Parathyroid adenoma (tissue), 2 donors: ENCODE results near the gene EGFR.

Experiments
- H2AFZ ChIP-seq: fragments of 300-600 bp; sonication (generic); one replicate; pipeline ENCODE4 v1.7.0; 2017; ENCODE audit warnings: antibody characterized with exemption, mild to moderate bottlenecking
- H3K27ac ChIP-seq: fragments of 300-600 bp; sonication (generic); one replicate; pipeline ENCODE4 v1.7.0; 2017
- H3K27me3 ChIP-seq: fragments of 300-600 bp; sonication (generic); one replicate; pipeline ENCODE4 v1.7.0; 2017; ENCODE audit warnings: low read length; ENCODE audit not compliant: control insufficient read depth, insufficient read depth
- H3K36me3 ChIP-seq: fragments of 300-600 bp; sonication (generic); one replicate; pipeline ENCODE4 v1.7.0; 2017; ENCODE audit warnings: low read length; ENCODE audit not compliant: control insufficient read depth, insufficient read depth
- H3K4me1 ChIP-seq: fragments of 300-600 bp; sonication (generic); one replicate; pipeline ENCODE4 v1.7.0; 2017; ENCODE audit warnings: control low read depth
- H3K4me2 ChIP-seq: fragments of 300-600 bp; sonication (generic); one replicate; pipeline ENCODE4 v1.7.0; 2017; ENCODE audit warnings: low read length
- H3K4me3 ChIP-seq: fragments of 300-600 bp; sonication (generic); one replicate; pipeline ENCODE4 v1.7.0; 2017; ENCODE audit warnings: low read depth, low read length
- H3K79me2 ChIP-seq: fragments of 300-600 bp; sonication (generic); one replicate; pipeline ENCODE4 v1.7.0; 2017; ENCODE audit warnings: control low read depth
- H3K9ac ChIP-seq: fragments of 300-600 bp; sonication (generic); one replicate; pipeline ENCODE4 v1.7.0; 2017; ENCODE audit warnings: mild to moderate bottlenecking
- H3K9me3 ChIP-seq: fragments of 300-600 bp; sonication (generic); one replicate; pipeline ENCODE4 v1.7.0; 2017; ENCODE audit warnings: low read length; ENCODE audit not compliant: control insufficient read depth
- TF ChIP-seq, protein P1 (sequence below): fragments of 300-600 bp; sonication (generic); IDR thresholded peaks from one replicate; pipeline ENCODE4 v1.7.0; 2017; ENCODE audit warnings: antibody characterized with exemption, mild to moderate bottlenecking
- donor health status: primary hyperparathyroidism.

Gene EGFR

GRCh38 chr7:55067748-55068147 lies 48.9 kb downstream of the EGFR start:
- no peaks in the 10 kb centered on the region for H3K36me3 ChIP-seq
- TF ChIP-seq, protein P1, sequence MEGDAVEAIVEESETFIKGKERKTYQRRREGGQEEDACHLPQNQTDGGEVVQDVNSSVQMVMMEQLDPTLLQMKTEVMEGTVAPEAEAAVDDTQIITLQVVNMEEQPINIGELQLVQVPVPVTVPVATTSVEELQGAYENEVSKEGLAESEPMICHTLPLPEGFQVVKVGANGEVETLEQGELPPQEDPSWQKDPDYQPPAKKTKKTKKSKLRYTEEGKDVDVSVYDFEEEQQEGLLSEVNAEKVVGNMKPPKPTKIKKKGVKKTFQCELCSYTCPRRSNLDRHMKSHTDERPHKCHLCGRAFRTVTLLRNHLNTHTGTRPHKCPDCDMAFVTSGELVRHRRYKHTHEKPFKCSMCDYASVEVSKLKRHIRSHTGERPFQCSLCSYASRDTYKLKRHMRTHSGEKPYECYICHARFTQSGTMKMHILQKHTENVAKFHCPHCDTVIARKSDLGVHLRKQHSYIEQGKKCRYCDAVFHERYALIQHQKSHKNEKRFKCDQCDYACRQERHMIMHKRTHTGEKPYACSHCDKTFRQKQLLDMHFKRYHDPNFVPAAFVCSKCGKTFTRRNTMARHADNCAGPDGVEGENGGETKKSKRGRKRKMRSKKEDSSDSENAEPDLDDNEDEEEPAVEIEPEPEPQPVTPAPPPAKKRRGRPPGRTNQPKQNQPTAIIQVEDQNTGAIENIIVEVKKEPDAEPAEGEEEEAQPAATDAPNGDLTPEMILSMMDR = no peak
- no peak overlapping the region for H3K27ac ChIP-seq
- no peaks in the 10 kb centered on the region for H3K27me3 ChIP-seq
- H3K4me2 ChIP-seq = no peak overlapping the region
- H3K9ac ChIP-seq = no peak overlapping the region
- H3K4me3 ChIP-seq = no peak overlapping the region
- no peaks in the 10 kb centered on the region for H3K4me1 ChIP-seq
- no peaks in the 10 kb centered on the region for H3K79me2 ChIP-seq
- H3K9me3 ChIP-seq = no peaks in the 10 kb centered on the region
- no peak overlapping the region for H2AFZ ChIP-seq

GRCh38 chr7:55069271-55069792 lies 50.5 kb downstream of the EGFR start:
- no peak overlapping the region for H3K4me3 ChIP-seq
- H3K4me1 ChIP-seq = no peaks in the 10 kb centered on the region
- H3K4me2 ChIP-seq = no peak overlapping the region
- no peaks in the 10 kb centered on the region for H3K9me3 ChIP-seq
- TF ChIP-seq, protein P1 = no peak
- H3K79me2 ChIP-seq = no peaks in the 10 kb centered on the region
- no peak overlapping the region for H3K27ac ChIP-seq
- H3K9ac ChIP-seq = no peak overlapping the region
- no peak overlapping the region for H2AFZ ChIP-seq
- no peaks in the 10 kb centered on the region for H3K27me3 ChIP-seq
- H3K36me3 ChIP-seq = no peaks in the 10 kb centered on the region

DNA sequence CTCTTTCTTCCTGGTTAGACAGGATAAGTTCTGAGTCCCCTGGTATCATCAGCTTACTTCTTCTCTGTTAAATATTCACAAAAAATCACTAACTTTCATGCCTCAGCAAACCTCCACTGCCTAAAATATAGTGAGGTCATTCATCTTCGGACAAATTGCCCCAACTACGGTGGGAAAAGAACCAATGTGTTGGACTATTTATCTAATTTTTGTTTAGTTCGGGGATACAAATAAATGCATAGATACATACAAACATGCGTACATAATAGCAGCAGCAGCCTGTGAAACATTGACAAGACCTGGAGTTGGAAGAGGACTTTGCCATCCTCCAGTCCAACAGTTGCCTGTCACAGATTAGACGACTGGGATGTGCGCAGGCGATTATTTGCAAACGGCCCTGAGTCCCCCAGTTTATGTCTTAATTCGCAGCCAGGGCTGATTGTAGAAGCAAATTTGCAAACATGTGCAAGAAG lies 51.5 kb downstream of the EGFR start:
- Histone ChIP-seq H3K9ac (no peak overlapping the region), H3K4me3 (no peak overlapping the region), H3K27me3 (no peaks in the 10 kb centered on the region), H3K36me3 (no peaks in the 10 kb centered on the region), H3K9me3 (no peaks in the 10 kb centered on the region), H3K27ac (no peak overlapping the region), H2AFZ (no peak overlapping the region), H3K79me2 (no peaks in the 10 kb centered on the region), H3K4me1 (no peaks in the 10 kb centered on the region), H3K4me2 (no peak overlapping the region)
- TF ChIP-seq, protein P1 = no peak

- Histone ChIP-seq H3K9me3 (no peaks in the 10 kb centered on the region), H3K36me3 (no peaks in the 10 kb centered on the region), H3K4me3 (no peak overlapping the region), H3K27ac (no peak overlapping the region), H3K79me2 (no peaks in the 10 kb centered on the region), H3K4me1 (no peaks in the 10 kb centered on the region), H3K4me2 (no peak overlapping the region), H3K27me3 (no peaks in the 10 kb centered on the region), H3K9ac (no peak overlapping the region), H2AFZ (no peak overlapping the region)
- TF ChIP-seq, protein P1 = no peak
Measured at GRCh38 chr7:55070854-55071253, 52.0 kb downstream of the EGFR start.
